IMR-90 (cell line): ENCODE data around the gene IRAK1. TPM values are rescaled to one million over a fixed set of nuclear protein-coding genes. Genes with fewer than 3 reads are reported as not detected.

Experiments used
- ATAC-seq: fragments of 200-7000 bp; cut with Tn5 transposase; 2 replicates; pipeline ENCODE4 v1.9.1; 2020; ENCODE audit warnings: low read depth, mild to moderate bottlenecking, moderate library complexity
- BruUV-seq: library from RNA; stranded (reverse); fragments of 400-500 nt; replicated peaks from 2 replicates; lab custom pipeline; 2021; lab: Mats Ljungman, UMichigan
- CTCF ChIA-PET: fragments of 300-600 bp; formaldehyde crosslinking; extraction: SDS; loops from one replicate; lab custom pipeline; 2021; ENCODE audit warnings: antibody characterized with exemption; lab: Yijun Ruan, JAX
- POLR2A ChIA-PET: fragments of 300-600 bp; sonication (Branson Sonifier 250); formaldehyde crosslinking; loops from one replicate; lab custom pipeline; 2022; ENCODE audit warnings: antibody characterized with exemption; ENCODE audit not compliant: unreplicated experiment; lab: Charles Lee
- DNase-seq: peaks from one replicate; pipeline ENCODE4 v3.0.0; 2013
- H2AFZ ChIP-seq: replicated peaks from 2 replicates; pipeline ENCODE3; 2013; ENCODE audit warnings: low read length, mild to moderate bottlenecking; ENCODE audit not compliant: poor library complexity
- H2AK5ac ChIP-seq: 2 replicates; pipeline ENCODE4 v1.6.1; 2013; ENCODE audit warnings: low read depth, low read length, inconsistent platforms
- H2AK9ac ChIP-seq: replicated peaks from 2 replicates; pipeline ENCODE3; 2013; ENCODE audit warnings: mild to moderate bottlenecking, low read depth, low read length, moderate library complexity; ENCODE audit not compliant: poor library complexity
- H2BK120ac ChIP-seq: 2 replicates; pipeline ENCODE4 v1.6.1; 2013; ENCODE audit warnings: low read depth, low read length, inconsistent platforms
- H2BK15ac ChIP-seq: 3 replicates; pipeline ENCODE4 v1.6.1; 2013; ENCODE audit warnings: low read depth, low read length, inconsistent platforms
- H2BK20ac ChIP-seq: 2 replicates; pipeline ENCODE4 v1.6.1; 2013; ENCODE audit warnings: low read depth, mild to moderate bottlenecking, inconsistent platforms, low read length, moderate library complexity
- H2BK5ac ChIP-seq: 2 replicates; pipeline ENCODE4 v1.6.1; 2013; ENCODE audit warnings: mild to moderate bottlenecking, low read depth, low read length, inconsistent platforms; ENCODE audit not compliant: poor library complexity, severe bottlenecking
- H3K14ac ChIP-seq: replicated peaks from 2 replicates; pipeline ENCODE4 v1.6.1; 2013; ENCODE audit warnings: low read depth, low read length, inconsistent platforms
- H3K18ac ChIP-seq: 2 replicates; pipeline ENCODE4 v1.6.1; 2013; ENCODE audit warnings: low read depth, low read length, control low read depth
- H3K23ac ChIP-seq: 2 replicates; pipeline ENCODE4 v1.6.1; 2013; ENCODE audit warnings: low read depth, low read length, inconsistent platforms
- H3K27ac ChIP-seq: 2 replicates; pipeline ENCODE4 v1.5.1; 2013; ENCODE audit warnings: mild to moderate bottlenecking, control low read depth, low read length; ENCODE audit not compliant: insufficient read depth
- H3K27me3 ChIP-seq: 2 replicates; pipeline ENCODE4 v1.6.1; 2013; ENCODE audit warnings: low read length; ENCODE audit not compliant: control insufficient read depth, insufficient read depth
- H3K36me3 ChIP-seq: 2 replicates; pipeline ENCODE4 v1.6.1; 2013; ENCODE audit warnings: low read length, mixed read lengths; ENCODE audit not compliant: control insufficient read depth, insufficient read depth
- H3K4ac ChIP-seq: 2 replicates; pipeline ENCODE4 v1.6.1; 2013; ENCODE audit warnings: low read depth, low read length, inconsistent platforms
- H3K4me1 ChIP-seq: 2 replicates; pipeline ENCODE4 v1.6.1; 2013; ENCODE audit warnings: low read length, mixed read lengths; ENCODE audit not compliant: control insufficient read depth, insufficient read depth
- H3K4me2 ChIP-seq: 2 replicates; pipeline ENCODE4 v1.6.1; 2013; ENCODE audit warnings: low read depth, mild to moderate bottlenecking, control low read depth, low read length, moderate library complexity
- H3K4me3 ChIP-seq: 2 replicates; pipeline ENCODE4 v1.5.1; 2013; ENCODE audit warnings: low read depth, mild to moderate bottlenecking, control low read depth, low read length, moderate library complexity; ENCODE audit not compliant: insufficient read depth
- H3K56ac ChIP-seq: 2 replicates; pipeline ENCODE4 v1.6.1; 2013; ENCODE audit warnings: low read length, inconsistent platforms; ENCODE audit not compliant: insufficient read depth; ENCODE audit errors: extremely low read depth
- H3K79me1 ChIP-seq, 2 experiments: 2 replicates each; pipeline ENCODE4 v1.6.1; 2013; ENCODE audit warnings: low read length in 2 of 2, inconsistent platforms in 1 of 2, low read depth in 1 of 2
- H3K9ac ChIP-seq: 2 replicates; pipeline ENCODE4 v1.6.1; 2013; ENCODE audit warnings: low read depth, low read length, control low read depth
- H3K9me1 ChIP-seq: 2 replicates; pipeline ENCODE4 v1.6.1; 2013; ENCODE audit warnings: low read length, inconsistent platforms; ENCODE audit not compliant: insufficient read depth
- H3K9me3 ChIP-seq: 2 replicates; pipeline ENCODE4 v1.6.1; 2013; ENCODE audit warnings: low read length; ENCODE audit not compliant: control insufficient read depth, insufficient read depth
- H4K20me1 ChIP-seq: 2 replicates; pipeline ENCODE4 v1.6.1; 2013; ENCODE audit warnings: low read length, inconsistent platforms; ENCODE audit not compliant: insufficient read depth
- H4K5ac ChIP-seq: 2 replicates; pipeline ENCODE4 v1.6.1; 2013; ENCODE audit warnings: mild to moderate bottlenecking, low read depth, low read length, control low read depth
- H4K8ac ChIP-seq, 2 experiments: 2 replicates each; pipeline ENCODE4 v1.6.1; 2013; ENCODE audit warnings: low read depth in 2 of 2, low read length in 2 of 2, control low read depth in 1 of 2, inconsistent platforms in 1 of 2
- H4K91ac ChIP-seq: 2 replicates; pipeline ENCODE4 v1.6.1; 2013; ENCODE audit warnings: low read depth, low read length, inconsistent platforms; ENCODE audit not compliant: insufficient read depth
- CHD1 ChIP-seq: IDR thresholded peaks from 2 replicates; pipeline ENCODE4 v1.6.1; 2012; ENCODE audit warnings: low read depth, low read length, improper control_type of control experiment
- FOS ChIP-seq: fragments of 150-350 bp; IDR thresholded peaks from 2 replicates; pipeline ENCODE4 v1.6.1; 2016; ENCODE audit warnings: low read depth, low read length
- MAFK ChIP-seq: IDR thresholded peaks from 2 replicates; pipeline ENCODE4 v1.6.1; 2012; ENCODE audit warnings: low read depth, low read length, improper control_type of control experiment
- MXI1 ChIP-seq: IDR thresholded peaks from 2 replicates; pipeline ENCODE4 v1.6.1; 2012; ENCODE audit warnings: low read depth, mild to moderate bottlenecking, low read length, moderate library complexity, borderline replicate concordance
- NFE2L2 ChIP-seq: fragments of 150-350 bp; IDR thresholded peaks from 2 replicates; pipeline ENCODE4 v1.6.1; 2016; ENCODE audit warnings: low read depth, mild to moderate bottlenecking, low read length
- POLR2A ChIP-seq: IDR thresholded peaks from 2 replicates; pipeline ENCODE4 v1.6.1; 2012; ENCODE audit warnings: mild to moderate bottlenecking, low read depth, low read length
- RAD21 ChIP-seq: IDR thresholded peaks from 2 replicates; pipeline ENCODE4 v1.6.1; 2012; ENCODE audit warnings: low read length, improper control_type of control experiment
- RCOR1 ChIP-seq: IDR thresholded peaks from 2 replicates; pipeline ENCODE4 v1.6.1; 2012; ENCODE audit warnings: mild to moderate bottlenecking, low read length, improper control_type of control experiment; ENCODE audit not compliant: insufficient replicate concordance
- RFX5 ChIP-seq: IDR thresholded peaks from 2 replicates; pipeline ENCODE4 v1.8.0; 2012; ENCODE audit warnings: low read depth, mild to moderate bottlenecking, low read length, moderate library complexity
- SMC3 ChIP-seq: fragments of 150-350 bp; IDR thresholded peaks from 2 replicates; pipeline ENCODE4 v1.6.1; 2016; ENCODE audit warnings: low read depth, mild to moderate bottlenecking, antibody characterized with exemption, low read length, moderate library complexity
- WGBS, 2 experiments: methylation state at CpG; one replicate each; pipeline versions ENCODE4 v1.1.5 to v1.1.7; 2013; ENCODE audit warnings: missing lambda C conversion rate in 2 of 2; ENCODE audit not compliant: insufficient read length in 1 of 2; ENCODE audit errors: extremely low coverage in 2 of 2; 5-methylcytosine and 5-hydroxymethylcytosine counted together
- dilution Hi-C: fragments of 300-500 bp; cut with HindIII; formaldehyde crosslinking; loops from one replicate; pipeline ENCODE4 v1.14.3; 2018; ENCODE audit warnings: low sequenced_read_pairs; ENCODE audit not compliant: unreplicated experiment
- in situ Hi-C: fragments of 300-500 bp; cut with MboI; formaldehyde crosslinking; loops from 3 replicates; pipeline ENCODE4 v1.14.3; 2019; ENCODE audit warnings: low sequenced_read_pairs, inconsistent platforms, mixed read lengths
- intact Hi-C: fragments of 100-400 bp; cut with micrococcal nuclease; formaldehyde crosslinking; loops from 2 replicates; pipeline ENCODE4 v1.10.0; 2022
- polyA plus RNA-seq, 3 experiments: library from polyadenylated mRNA; depleted of rRNA; stranded (reverse); fragments of >200 nt; gene quantifications; 2 replicates each; pipeline ENCODE4 v1.2.3, GENCODE V29; 2012; ENCODE audit warnings: low replicate concordance in 1 of 3
- total RNA-seq: library from RNA; depleted of rRNA; stranded (reverse); fragments of >200 nt; gene quantifications from 2 replicates; pipeline ENCODE4 v1.2.3, GENCODE V29; 2012
- TF ChIP-seq, protein P1 (sequence below): conservative IDR thresholded peaks from 2 replicates; pipeline ENCODE4 v1.5.1; 2012; ENCODE audit warnings: mild to moderate bottlenecking, low read depth, low read length, improper control_type of control experiment
- TF ChIP-seq, protein P2 (sequence below): fragments of 150-350 bp; IDR thresholded peaks from 2 replicates; pipeline ENCODE4 v1.6.1; 2016; ENCODE audit warnings: low read depth, mild to moderate bottlenecking, low read length, moderate library complexity, borderline replicate concordance
- TF ChIP-seq, protein P3 (sequence below): fragments of 150-350 bp; IDR thresholded peaks from 2 replicates; pipeline ENCODE4 v1.6.1; 2017; ENCODE audit warnings: mild to moderate bottlenecking, antibody characterized with exemption, low read length, low read depth

The IRAK1 gene
- total and polyA plus RNA-seq, 2 of the 4 experiments (the other 2 are of a cell fraction): 33.3 to 50.2 TPM

DNA sequence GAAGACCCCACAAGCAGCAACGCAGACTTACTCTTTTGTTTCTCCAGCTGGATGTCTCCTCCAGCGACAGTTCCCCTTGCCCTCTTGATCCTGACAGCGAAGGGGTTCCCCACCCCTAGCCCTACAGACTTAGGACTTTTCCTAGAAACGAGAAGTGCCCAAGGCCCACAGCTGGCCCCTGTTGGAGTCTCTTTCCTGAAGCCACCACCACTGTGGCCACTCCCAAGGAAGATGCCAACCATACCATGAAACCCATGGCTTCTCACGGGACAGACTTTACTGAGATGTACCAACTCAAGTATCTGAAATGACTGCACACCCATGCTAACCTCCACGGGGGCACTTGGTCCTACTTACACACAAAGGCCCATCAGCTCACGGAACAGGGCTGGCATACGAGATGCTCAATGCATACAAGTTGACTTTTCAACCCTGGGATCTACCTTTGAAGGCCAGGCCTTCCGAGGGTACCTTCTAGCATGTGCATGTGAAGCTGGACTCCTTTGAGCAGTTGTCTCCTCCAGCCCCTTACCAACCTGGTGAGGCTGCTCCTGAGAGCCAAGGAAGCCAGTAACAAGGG lies 924 bp upstream of the IRAK1 start:
- peak overlapping the region; percentile 88 for H2BK5ac ChIP-seq
- peak overlapping the region; percentile 77 for H3K4me2 ChIP-seq
- H2AFZ ChIP-seq: peak overlapping the region; percentile 81
- H3K18ac ChIP-seq: peak overlapping the region; percentile 27
- peak overlapping the region; percentile 95 to 96 for H4K8ac ChIP-seq
- H2AK5ac ChIP-seq: peak overlapping the region; percentile 71
- H3K23ac ChIP-seq: 0 out of 2 replicates have a peak overlapping the region, but pooled peaks have one; percentile 45
- DNase-seq (no peak), ATAC-seq (no peak)
- H3K27me3 ChIP-seq: no peaks in the 10 kb centered on the region; the same call in 1 of the 2 replicates
- H3K36me3 ChIP-seq: peaks cover 14% of the 10 kb centered on the region; the same call in 1 of the 2 replicates
- H3K4me1 ChIP-seq: peaks cover 24% of the 10 kb centered on the region
- peak overlapping the region; percentile 83 for H3K9ac ChIP-seq
- 65% methylated on average over 4 of the region's 9 CpGs; no CpG with 5 or more reads in 1 of the 2 experiments for WGBS, 2 experiments
- H3K9me3 ChIP-seq: no peaks in the 10 kb centered on the region
- H2BK120ac ChIP-seq: peak overlapping the region; percentile 16; the same call in 1 of the 2 replicates
- peak overlapping the region; percentile 87 for H4K5ac ChIP-seq
- in situ Hi-C loops: no loop called here
- peak overlapping the region; percentile 85 for H3K4ac ChIP-seq
- H3K4me3 ChIP-seq: peak overlapping the region; percentile 50
- POLR2A ChIA-PET: no interaction called here
- TF ChIP-seq RAD21 (no peak), MXI1 (no peak), CHD1 (no peak), RFX5 (no peak), MAFK (no peak), NFE2L2 (no peak), SMC3 (no peak), RCOR1 (no peak), POLR2A (no peak), FOS (no peak)
- TF ChIP-seq, protein P1, sequence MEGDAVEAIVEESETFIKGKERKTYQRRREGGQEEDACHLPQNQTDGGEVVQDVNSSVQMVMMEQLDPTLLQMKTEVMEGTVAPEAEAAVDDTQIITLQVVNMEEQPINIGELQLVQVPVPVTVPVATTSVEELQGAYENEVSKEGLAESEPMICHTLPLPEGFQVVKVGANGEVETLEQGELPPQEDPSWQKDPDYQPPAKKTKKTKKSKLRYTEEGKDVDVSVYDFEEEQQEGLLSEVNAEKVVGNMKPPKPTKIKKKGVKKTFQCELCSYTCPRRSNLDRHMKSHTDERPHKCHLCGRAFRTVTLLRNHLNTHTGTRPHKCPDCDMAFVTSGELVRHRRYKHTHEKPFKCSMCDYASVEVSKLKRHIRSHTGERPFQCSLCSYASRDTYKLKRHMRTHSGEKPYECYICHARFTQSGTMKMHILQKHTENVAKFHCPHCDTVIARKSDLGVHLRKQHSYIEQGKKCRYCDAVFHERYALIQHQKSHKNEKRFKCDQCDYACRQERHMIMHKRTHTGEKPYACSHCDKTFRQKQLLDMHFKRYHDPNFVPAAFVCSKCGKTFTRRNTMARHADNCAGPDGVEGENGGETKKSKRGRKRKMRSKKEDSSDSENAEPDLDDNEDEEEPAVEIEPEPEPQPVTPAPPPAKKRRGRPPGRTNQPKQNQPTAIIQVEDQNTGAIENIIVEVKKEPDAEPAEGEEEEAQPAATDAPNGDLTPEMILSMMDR: no peak
- TF ChIP-seq, protein P2, sequence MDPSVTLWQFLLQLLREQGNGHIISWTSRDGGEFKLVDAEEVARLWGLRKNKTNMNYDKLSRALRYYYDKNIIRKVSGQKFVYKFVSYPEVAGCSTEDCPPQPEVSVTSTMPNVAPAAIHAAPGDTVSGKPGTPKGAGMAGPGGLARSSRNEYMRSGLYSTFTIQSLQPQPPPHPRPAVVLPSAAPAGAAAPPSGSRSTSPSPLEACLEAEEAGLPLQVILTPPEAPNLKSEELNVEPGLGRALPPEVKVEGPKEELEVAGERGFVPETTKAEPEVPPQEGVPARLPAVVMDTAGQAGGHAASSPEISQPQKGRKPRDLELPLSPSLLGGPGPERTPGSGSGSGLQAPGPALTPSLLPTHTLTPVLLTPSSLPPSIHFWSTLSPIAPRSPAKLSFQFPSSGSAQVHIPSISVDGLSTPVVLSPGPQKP: no peak
- TF ChIP-seq, protein P3, sequence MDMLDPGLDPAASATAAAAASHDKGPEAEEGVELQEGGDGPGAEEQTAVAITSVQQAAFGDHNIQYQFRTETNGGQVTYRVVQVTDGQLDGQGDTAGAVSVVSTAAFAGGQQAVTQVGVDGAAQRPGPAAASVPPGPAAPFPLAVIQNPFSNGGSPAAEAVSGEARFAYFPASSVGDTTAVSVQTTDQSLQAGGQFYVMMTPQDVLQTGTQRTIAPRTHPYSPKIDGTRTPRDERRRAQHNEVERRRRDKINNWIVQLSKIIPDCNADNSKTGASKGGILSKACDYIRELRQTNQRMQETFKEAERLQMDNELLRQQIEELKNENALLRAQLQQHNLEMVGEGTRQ: no peak
- peaks cover 0 to 20% of the 10 kb centered on the region in 2 experiments; a peak in 2 of 4 replicates for H3K79me1 ChIP-seq
- peak overlapping the region; percentile 57 for H4K91ac ChIP-seq
- H4K20me1 ChIP-seq: no peaks in the 10 kb centered on the region
- BruUV-seq: no TSS peak
- H3K9me1 ChIP-seq: no peaks in the 10 kb centered on the region
- peak overlapping the region; percentile 18; the same call in 1 of the 3 replicates for H2BK15ac ChIP-seq
- H3K14ac ChIP-seq: peak overlapping the region; percentile 55; the same call in 1 of the 2 replicates
- peak overlapping the region; percentile 93 for H3K27ac ChIP-seq
- no peak overlapping the region for H2BK20ac ChIP-seq
- H2AK9ac ChIP-seq: peak overlapping the region; percentile 97
- CTCF ChIA-PET: no interaction called here
- peak overlapping the region; percentile 28; the same call in 1 of the 2 replicates for H3K56ac ChIP-seq
- dilution Hi-C loops: no loop called here
- intact Hi-C loops: no loop called here
